ENCODE measurements around the gene NRP2.

The NRP2 gene

GRCh38 chr2:205682239-205682970 lies at the start of gene NRP2:
NRP2 (plus strand) TSS chr2:205682501; CDS start chr2:205683291, 790 bp downstream.
- in situ Hi-C loops (cut with MboI; ENCODE audit: low sequenced_read_pairs) = no loop called here

GRCh38 chr2:205633994-205634393 lies 48.3 kb upstream of the NRP2 start:
- in situ Hi-C loops (cut with MboI; ENCODE audit: low sequenced_read_pairs) = no loop called here

- in situ Hi-C loops (cut with MboI; ENCODE audit: low sequenced_read_pairs) = no loop called here
Observed at GRCh38 chr2:205636549-205637319, 45.6 kb upstream of the NRP2 start.

GRCh38 chr2:205637320-205637602 lies 45.0 kb upstream of the NRP2 start:
- in situ Hi-C loops (cut with MboI; ENCODE audit: low sequenced_read_pairs) = no loop called here

GRCh38 chr2:205637779-205638503 lies 44.4 kb upstream of the NRP2 start:
- in situ Hi-C loops (cut with MboI; ENCODE audit: low sequenced_read_pairs) = no loop called here

- in situ Hi-C loops (cut with MboI; ENCODE audit: low sequenced_read_pairs) = no loop called here
Observed at GRCh38 chr2:205640716-205641115, 41.6 kb upstream of the NRP2 start.

- in situ Hi-C loops (cut with MboI; ENCODE audit: low sequenced_read_pairs) = no loop called here
Observed at GRCh38 chr2:205642599-205643356, 39.5 kb upstream of the NRP2 start.

- in situ Hi-C loops (cut with MboI; ENCODE audit: low sequenced_read_pairs) = no loop called here
Observed at GRCh38 chr2:205643391-205643885, 38.9 kb upstream of the NRP2 start.

GRCh38 chr2:205644018-205644417 lies 38.3 kb upstream of the NRP2 start:
- in situ Hi-C loops (cut with MboI; ENCODE audit: low sequenced_read_pairs) = no loop called here

- in situ Hi-C loops (cut with MboI; ENCODE audit: low sequenced_read_pairs) = no loop called here
Observed at GRCh38 chr2:205646680-205647079, 35.6 kb upstream of the NRP2 start.

- in situ Hi-C loops (cut with MboI; ENCODE audit: low sequenced_read_pairs) = no loop called here
Observed at GRCh38 chr2:205650450-205650849, 31.9 kb upstream of the NRP2 start.

- in situ Hi-C loops (cut with MboI; ENCODE audit: low sequenced_read_pairs) = no loop called here
Observed at GRCh38 chr2:205650931-205651330, 31.4 kb upstream of the NRP2 start.

GRCh38 chr2:205651719-205652118 lies 30.6 kb upstream of the NRP2 start:
- in situ Hi-C loops (cut with MboI; ENCODE audit: low sequenced_read_pairs) = no loop called here

- in situ Hi-C loops (cut with MboI; ENCODE audit: low sequenced_read_pairs) = no loop called here
Observed at GRCh38 chr2:205654878-205655605, 27.3 kb upstream of the NRP2 start.

GRCh38 chr2:205655779-205656456 lies 26.4 kb upstream of the NRP2 start:
- in situ Hi-C loops (cut with MboI; ENCODE audit: low sequenced_read_pairs) = no loop called here

- in situ Hi-C loops (cut with MboI; ENCODE audit: low sequenced_read_pairs) = no loop called here
Observed at GRCh38 chr2:205656461-205656860, 25.8 kb upstream of the NRP2 start.

GRCh38 chr2:205656941-205657340 lies 25.4 kb upstream of the NRP2 start:
- in situ Hi-C loops (cut with MboI; ENCODE audit: low sequenced_read_pairs) = no loop called here

- in situ Hi-C loops (cut with MboI; ENCODE audit: low sequenced_read_pairs) = no loop called here
Observed at GRCh38 chr2:205657579-205657978, 24.7 kb upstream of the NRP2 start.

GRCh38 chr2:205658068-205658467 lies 24.2 kb upstream of the NRP2 start:
- in situ Hi-C loops (cut with MboI; ENCODE audit: low sequenced_read_pairs) = no loop called here

GRCh38 chr2:205658572-205658971 lies 23.7 kb upstream of the NRP2 start:
- in situ Hi-C loops (cut with MboI; ENCODE audit: low sequenced_read_pairs) = no loop called here
